Spleen (tissue), 7 donors: ENCODE results near the gene ADAMTS20.

Experiments used
- CTCF ChIP-seq, 11 experiments: fragments of 200-600 bp in 7 of 11; fragments of 450-650 bp in 4 of 11; sonication (generic) in 4 of 11; IDR thresholded peaks in 8 of 11; conservative IDR thresholded peaks in 3 of 11; 1 replicate in 7 of 11; 2 replicates in 4 of 11; pipeline versions ENCODE4 v1.4.0 to v1.8.0; 2016 to 2021; ENCODE audit warnings: antibody characterized with exemption in 11 of 11, inconsistent platforms in 4 of 11, mild to moderate bottlenecking in 1 of 11
- POLR2AphosphoS5 ChIP-seq, 3 donors: sonication (generic); formaldehyde crosslinking; IDR thresholded peaks; one replicate each; pipeline ENCODE4 v1.5.1; 2017; ENCODE audit warnings: antibody characterized with exemption in 3 of 3
- donor health status: DM: no; HTN: no; CAD: no; lungs with moderate emphysema.
- donor health status: DM: no; HTN: no; CAD: no.
- donor health status: DM: no; HTN: no; CAD: no.

GRCh38 chr12:43579206-43579605, 27.2 kb upstream of the ADAMTS20 start:
- TF ChIP-seq CTCF (IDR thresholded peaks at IDR 0.05 in 8 of 11, conservative IDR thresholded peaks at IDR 0.05 in 3 of 11) = no peak
- no peak for TF ChIP-seq POLR2AphosphoS5 (IDR thresholded peaks at IDR 0.05)
